ENCODE measurements around the gene TICAM2.

Gene TICAM2

GRCh38 chr5:115532517-115532916, 69.8 kb downstream of the TICAM2 start:
- no peak for DNase-seq (ENCODE audit: low read depth, low spot score)

- no peak for DNase-seq (ENCODE audit: low read depth, low spot score)
Observed at GRCh38 chr5:115531787-115532367, 70.4 kb downstream of the TICAM2 start.

DNA sequence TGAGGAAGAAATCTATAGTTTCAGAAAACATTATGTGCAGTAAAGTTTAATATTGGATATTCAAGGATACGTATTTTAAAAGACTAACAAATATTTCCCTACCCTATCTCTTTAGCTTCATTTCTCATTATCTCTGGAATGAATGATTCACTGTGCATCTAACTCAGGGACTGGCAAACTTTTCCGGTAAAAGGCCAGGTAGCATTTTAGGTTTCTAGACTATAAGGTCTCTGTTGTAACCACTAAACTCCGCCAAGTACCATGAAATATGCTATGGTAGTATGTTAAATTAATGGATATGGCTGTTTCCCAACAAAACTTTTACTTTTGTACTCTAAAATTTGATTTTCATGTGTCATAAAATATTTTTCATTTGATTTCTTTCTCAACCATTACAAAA, 70.9 kb downstream of the TICAM2 start:
- no peak for DNase-seq (ENCODE audit: low read depth, low spot score)

- DNase-seq (ENCODE audit: low read depth, low spot score): no peak
Observed at GRCh38 chr5:115530426-115530825, 71.9 kb downstream of the TICAM2 start.
